HG02759 (cell line): ENCODE measurements around the gene PHLDB1.

Source experiments
- ATAC-seq: cut with Tn5 transposase; IDR thresholded peaks from one replicate; pipeline ENCODE4 v1.9.1; 2021; ENCODE audit warnings: mild to moderate bottlenecking, moderate library complexity; ENCODE audit not compliant: unreplicated experiment

PHLDB1 gene

GRCh38 chr11:118621784-118622375 is 14.5 kb downstream of the PHLDB1 start:
- no peak for ATAC-seq

- ATAC-seq: no peak
Observed at GRCh38 chr11:118622376-118623268, 15.2 kb downstream of the PHLDB1 start.

- no peak for ATAC-seq
Observed at GRCh38 chr11:118623269-118623655, 15.8 kb downstream of the PHLDB1 start.

GRCh38 chr11:118625036-118625690 is 17.7 kb downstream of the PHLDB1 start:
- ATAC-seq: no peak

GRCh38 chr11:118625976-118626375 is 18.6 kb downstream of the PHLDB1 start:
- ATAC-seq: no peak

- ATAC-seq: no peak
Observed at GRCh38 chr11:118627566-118627965, 20.2 kb downstream of the PHLDB1 start.

- no peak for ATAC-seq
Observed at GRCh38 chr11:118628031-118628430, 20.6 kb downstream of the PHLDB1 start.

- ATAC-seq: no peak
Observed at GRCh38 chr11:118628432-118628831, 21.0 kb downstream of the PHLDB1 start.

- ATAC-seq: no peak
Observed at GRCh38 chr11:118628861-118629549, 21.6 kb downstream of the PHLDB1 start.

GRCh38 chr11:118629761-118630661 is 22.6 kb downstream of the PHLDB1 start:
- ATAC-seq: no peak

- ATAC-seq: no peak
Observed at GRCh38 chr11:118631142-118631909, 23.9 kb downstream of the PHLDB1 start.

GRCh38 chr11:118632577-118633318 is 25.3 kb downstream of the PHLDB1 start:
- ATAC-seq: no peak

- no peak for ATAC-seq
Observed at GRCh38 chr11:118633319-118633690, 25.9 kb downstream of the PHLDB1 start.

GRCh38 chr11:118633979-118634378 is 26.6 kb downstream of the PHLDB1 start:
- no peak for ATAC-seq

- ATAC-seq: no peak
Observed at GRCh38 chr11:118634431-118635236, 27.2 kb downstream of the PHLDB1 start.

- ATAC-seq: no peak
Observed at GRCh38 chr11:118635237-118635591, 27.8 kb downstream of the PHLDB1 start.

GRCh38 chr11:118635642-118636041 is 28.2 kb downstream of the PHLDB1 start:
- ATAC-seq: no peak
